ENCODE measurements around the gene ANO6. TPM values are rescaled to one million over a fixed set of nuclear protein-coding genes. Genes with fewer than 3 reads are reported as not detected.
A peak's percentile ranks its signal among the peaks of the same experiment; 100 is the strongest.

Gene ANO6
- total and polyA plus RNA-seq, 12 donors: 8.9 to 52.2 (median 40.9) TPM

GRCh38 chr12:45226021-45226420, 10.1 kb downstream of the ANO6 start:
- Histone ChIP-seq H3K36me3 (peaks cover 0 to 8% (median 0%) of the 10 kb centered on the region in 9 donors), H3K4me1 (peaks cover 0 to 31% (median 13%) of the 10 kb centered on the region in 9 donors), H3K4me3 (no peak overlapping the region), H3K27ac (no peak overlapping the region), H3K9me3 (no peaks in the 10 kb centered on the region), H3K27me3 (no peaks in the 10 kb centered on the region)
- ATAC-seq: no peak
- no peak for TF ChIP-seq CTCF (IDR thresholded peaks at IDR 0.05)
- intact Hi-C loops (cut with DNase I): no loop called here
- DNase-seq: no peak

GRCh38 chr12:45227316-45228067, 11.6 kb downstream of the ANO6 start:
- intact Hi-C loops (cut with DNase I): no loop called here
- Histone ChIP-seq H3K4me3 (no peak overlapping the region), H3K4me1 (peaks cover under 1 to 44% (median 28%) of the 10 kb centered on the region in 9 donors), H3K9me3 (no peaks in the 10 kb centered on the region), H3K36me3 (peaks cover 0 to 8% (median 0%) of the 10 kb centered on the region in 9 donors), H3K27me3 (no peaks in the 10 kb centered on the region), H3K27ac (peak overlapping the region in 1 of 10 donors; percentile 9)
- DNase-seq (no peak), ATAC-seq (no peak)
- TF ChIP-seq CTCF (IDR thresholded peaks at IDR 0.05): no peak
- WGBS, 2 donors: 73 to 74% methylated on average over 3 of the region's 3 CpGs

- no peaks in the 10 kb centered on the region for H3K9me3 ChIP-seq
- peaks cover 0 to 8% (median 0%) of the 10 kb centered on the region in 9 donors for H3K36me3 ChIP-seq
- intact Hi-C loops (cut with DNase I): loop anchor here in 3 of 10 donors (5.0 kb wide), 2 partner anchors 36 to 41 kb away; no protein-coding TSS in a partner anchor
- TF ChIP-seq CTCF (IDR thresholded peaks at IDR 0.05): no peak
- no peaks in the 10 kb centered on the region for H3K27me3 ChIP-seq
- peaks cover 16 to 66% (median 58%) of the 10 kb centered on the region in 9 donors for H3K4me1 ChIP-seq
- ATAC-seq (no peak), DNase-seq (no peak)
- H3K27ac ChIP-seq: peak overlapping the region in 8 of 10 donors; percentile 85 to 97 (median 87)
- WGBS, 2 donors: 51 to 52% methylated on average over 3 of the region's 3 CpGs
- H3K4me3 ChIP-seq: no peak overlapping the region
Measured at GRCh38 chr12:45231515-45232145, 15.7 kb downstream of the ANO6 start.

- peak overlapping the region; percentile 3 to 97 (median 86) for H3K27ac ChIP-seq
- DNase-seq: no peak
- H3K36me3 ChIP-seq: peaks cover 0 to 8% (median 0%) of the 10 kb centered on the region in 9 donors
- no peaks in the 10 kb centered on the region for H3K27me3 ChIP-seq
- H3K9me3 ChIP-seq: no peaks in the 10 kb centered on the region
- 49 to 60% methylated on average over 3 of the region's 3 CpGs for WGBS, 2 donors
- H3K4me1 ChIP-seq: peaks cover 16 to 61% (median 57%) of the 10 kb centered on the region in 9 donors
- no peak overlapping the region for H3K4me3 ChIP-seq
- intact Hi-C loops (cut with DNase I): loop anchor here in 3 of 10 donors (5.0 kb wide), 2 partner anchors 35 to 40 kb away; no protein-coding TSS in a partner anchor
- no peak for ATAC-seq
- no peak for TF ChIP-seq CTCF (IDR thresholded peaks at IDR 0.05)
Measured at GRCh38 chr12:45232146-45232755, 16.4 kb downstream of the ANO6 start.

All from heart right ventricle (tissue), 16 donors.